GM12878 (cell line): ENCODE data around the gene SYTL5.

ENCODE experiments used
- BACH1 ChIP-seq: fragments of 450-650 bp; IDR thresholded peaks from 2 replicates; pipeline ENCODE4 v1.6.1; 2017; ENCODE audit warnings: mild to moderate bottlenecking, borderline replicate concordance
- CHD4 ChIP-seq: fragments of 200-600 bp; sonication (generic); IDR thresholded peaks from 2 replicates; pipeline ENCODE4 v1.6.1; 2016; ENCODE audit warnings: mild to moderate bottlenecking
- CREB1 ChIP-seq: IDR thresholded peaks from 2 replicates; pipeline ENCODE4 v1.6.1; 2012; ENCODE audit warnings: low read depth, mild to moderate bottlenecking, inconsistent platforms
- CTCF ChIP-seq, 3 experiments: IDR thresholded peaks in 2 of 3; conservative IDR thresholded peaks in 1 of 3; 2 replicates each; pipeline ENCODE4 v1.5.1; 2011; ENCODE audit warnings: low read depth in 3 of 3, low read length in 3 of 3, mild to moderate bottlenecking in 3 of 3, control low read depth in 2 of 3, moderate library complexity in 2 of 3, inconsistent platforms in 1 of 3, mixed read lengths in 1 of 3; ENCODE audit not compliant: control insufficient read depth in 2 of 3, insufficient read depth in 1 of 3; ENCODE audit errors: extremely low read depth in 1 of 3
- EP300 ChIP-seq, 2 experiments: fragments of 150-350 bp in 1 of 2; IDR thresholded peaks; 2 replicates each; pipeline ENCODE4 v1.6.1; 2011 to 2012; ENCODE audit warnings: low read depth in 2 of 2, low read length in 2 of 2, borderline replicate concordance in 1 of 2, improper control_type of control experiment in 1 of 2, inconsistent platforms in 1 of 2; ENCODE audit not compliant: control insufficient read depth in 1 of 2
- JUND ChIP-seq: IDR thresholded peaks from 2 replicates; pipeline ENCODE4 v1.6.1; 2012; ENCODE audit warnings: low read depth, mild to moderate bottlenecking, low read length, improper control_type of control experiment, moderate library complexity
- TAF1 ChIP-seq: IDR thresholded peaks from 2 replicates; pipeline ENCODE4 v1.6.1; 2011; ENCODE audit warnings: mild to moderate bottlenecking, low read depth, low read length, borderline replicate concordance
- YY1 ChIP-seq: IDR thresholded peaks from 2 replicates; pipeline ENCODE4 v1.6.1; 2011; ENCODE audit warnings: low read depth, mild to moderate bottlenecking, low read length
- ZBED1 ChIP-seq: IDR thresholded peaks from 2 replicates; pipeline ENCODE4 v1.6.1; 2016; ENCODE audit warnings: borderline replicate concordance
- ZBTB33 ChIP-seq: fragments of 450-650 bp; IDR thresholded peaks from 2 replicates; pipeline ENCODE4 v1.6.1; 2017; ENCODE audit warnings: mild to moderate bottlenecking
- TF ChIP-seq, protein P1 (sequence below): IDR thresholded peaks from 2 replicates; pipeline ENCODE4 v1.6.1; 2012; ENCODE audit warnings: low read depth, low read length, improper control_type of control experiment

GRCh38 chrX:38103857-38104812, 97.8 kb downstream of the SYTL5 start:
- no peak for TF ChIP-seq CHD4
- no peak for TF ChIP-seq YY1
- TF ChIP-seq ZBTB33 = no peak
- TF ChIP-seq, protein P1, sequence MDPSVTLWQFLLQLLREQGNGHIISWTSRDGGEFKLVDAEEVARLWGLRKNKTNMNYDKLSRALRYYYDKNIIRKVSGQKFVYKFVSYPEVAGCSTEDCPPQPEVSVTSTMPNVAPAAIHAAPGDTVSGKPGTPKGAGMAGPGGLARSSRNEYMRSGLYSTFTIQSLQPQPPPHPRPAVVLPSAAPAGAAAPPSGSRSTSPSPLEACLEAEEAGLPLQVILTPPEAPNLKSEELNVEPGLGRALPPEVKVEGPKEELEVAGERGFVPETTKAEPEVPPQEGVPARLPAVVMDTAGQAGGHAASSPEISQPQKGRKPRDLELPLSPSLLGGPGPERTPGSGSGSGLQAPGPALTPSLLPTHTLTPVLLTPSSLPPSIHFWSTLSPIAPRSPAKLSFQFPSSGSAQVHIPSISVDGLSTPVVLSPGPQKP = no peak
- peak in 1 of 2 experiments; percentile 58; a peak in 2 of 4 replicates for TF ChIP-seq EP300 (IDR thresholded peaks at IDR 0.05; ENCODE audit: borderline replicate concordance in 1 of 2, control insufficient read depth in 1 of 2, low read depth in 2 of 2, low read length in 2 of 2)
- no peak for TF ChIP-seq ZBED1
- TF ChIP-seq BACH1 = no peak
- TF ChIP-seq CREB1 = no peak
- no peak for TF ChIP-seq CTCF (IDR thresholded peaks at IDR 0.05 in 2 of 3, conservative IDR thresholded peaks at IDR 0.05 in 1 of 3; ENCODE audit: control insufficient read depth in 2 of 3, extremely low read depth in 1 of 3, insufficient read depth in 1 of 3, low read depth in 3 of 3, low read length in 3 of 3)
- no peak for TF ChIP-seq JUND
- TF ChIP-seq TAF1 = no peak
